Stimulated activated CD4-positive, alpha-beta T cell treated with anti-CD3 and anti-CD28 coated beads, Interleukin-15, amount 100 ng/mL, for 24 hours (primary cell): ENCODE measurements around the gene MC1R.

Source experiments
- DNase-seq: peaks from one replicate; pipeline ENCODE4 v3.0.0-alpha.2; 2020

Gene MC1R

GRCh38 chr16:89936508-89936907 lies 17.8 kb downstream of the MC1R start:
- no peak for DNase-seq

GRCh38 chr16:89936981-89937380 lies 18.3 kb downstream of the MC1R start:
- no peak for DNase-seq

- DNase-seq, result no peak
Observed at GRCh38 chr16:89938175-89938885, 19.7 kb downstream of the MC1R start.

- no peak for DNase-seq
Observed at GRCh38 chr16:89944773-89945172, 26.1 kb downstream of the MC1R start.

- no peak for DNase-seq
Observed at GRCh38 chr16:89945654-89946053, 27.0 kb downstream of the MC1R start.

- DNase-seq, result no peak
Observed at GRCh38 chr16:89946515-89946914, 27.9 kb downstream of the MC1R start.

- peak; percentile 18 for DNase-seq
Observed at GRCh38 chr16:89949121-89949742, 30.6 kb downstream of the MC1R start.

- no peak for DNase-seq
Observed at GRCh38 chr16:89949756-89950155, 31.1 kb downstream of the MC1R start.

- no peak for DNase-seq
Observed at GRCh38 chr16:89951509-89951908, 32.8 kb downstream of the MC1R start.

GRCh38 chr16:89952049-89952448 lies 33.4 kb downstream of the MC1R start:
- no peak for DNase-seq

- DNase-seq, result no peak
Observed at GRCh38 chr16:89952551-89952950, 33.9 kb downstream of the MC1R start.

GRCh38 chr16:89953671-89954406 lies 35.2 kb downstream of the MC1R start:
- no peak for DNase-seq

GRCh38 chr16:89954462-89954861 lies 35.8 kb downstream of the MC1R start:
- no peak for DNase-seq

GRCh38 chr16:89955001-89955685 lies 36.5 kb downstream of the MC1R start:
- no peak for DNase-seq

- no peak for DNase-seq
Observed at GRCh38 chr16:89956505-89957215, 38.0 kb downstream of the MC1R start.

- no peak for DNase-seq
Observed at GRCh38 chr16:89957216-89957785, 38.6 kb downstream of the MC1R start.

- DNase-seq, result peak; percentile 18
Observed at GRCh38 chr16:89958068-89958467, 39.4 kb downstream of the MC1R start.

GRCh38 chr16:89958596-89958995 lies 39.9 kb downstream of the MC1R start:
- no peak for DNase-seq

GRCh38 chr16:89960966-89961365 lies 42.3 kb downstream of the MC1R start:
- DNase-seq, result no peak

GRCh38 chr16:89961920-89962319 lies 43.3 kb downstream of the MC1R start:
- DNase-seq, result no peak

GRCh38 chr16:89962754-89963498 lies 44.3 kb downstream of the MC1R start:
- no peak for DNase-seq

GRCh38 chr16:89964201-89964600 lies 45.5 kb downstream of the MC1R start:
- no peak for DNase-seq
